ENCODE data around the gene SLC43A2. TPM values are rescaled to one million over a fixed set of nuclear protein-coding genes. Genes with fewer than 3 reads are reported as not detected.

Gene SLC43A2
- total RNA-seq, 1 experiment from 2014 or later: 12.6 TPM

GRCh38 chr17:1546292-1546922 lies 82.2 kb downstream of the SLC43A2 start:
- intact Hi-C loops (cut with micrococcal nuclease): no loop called here
- ChIA-PET CTCF (no interaction called here), RAD21 (ENCODE audit: low non-redundant PET in 1 of 2, low total read pairs in 2 of 2, uncharacterized antibody in 2 of 2, unreplicated experiment in 2 of 2) (no interaction called here), POLR2A (no interaction called here)
- H3K4me3 ChIP-seq (replicated peaks in 1 of 2; ENCODE audit: low read depth in 1 of 2, low read length in 2 of 2): no peak overlapping the region
- H3K9ac ChIP-seq (ENCODE audit: low read length): no peak overlapping the region
- H3K9me2 ChIP-seq (ENCODE audit: insufficient read depth): no peaks in the 10 kb centered on the region
- DNase-seq (ENCODE audit: low read depth, low spot score) (no peak), ATAC-seq (no peak)
- no peak overlapping the region for H3K4me2 ChIP-seq (ENCODE audit: low read length)
- no peak overlapping the region for H3K27ac ChIP-seq (ENCODE audit: low read depth, low read length)
- no peaks in the 10 kb centered on the region for H4K20me1 ChIP-seq (ENCODE audit: insufficient read depth)
- no peaks in the 10 kb centered on the region for H3K9me3 ChIP-seq (ENCODE audit: control insufficient read depth in 1 of 2, insufficient read depth in 1 of 2, low read depth in 1 of 2, low read length in 2 of 2)
- H3K79me2 ChIP-seq (ENCODE audit: insufficient read depth, low read length): peaks cover 19% of the 10 kb centered on the region
- TF ChIP-seq CTCF (IDR thresholded peaks at IDR 0.05 in 2 of 3, conservative IDR thresholded peaks at IDR 0.05 in 1 of 3; ENCODE audit: borderline replicate concordance in 1 of 3, insufficient read depth in 1 of 3, low read depth in 2 of 3, low read length in 2 of 3): no peak
- no peak overlapping the region for H2AFZ ChIP-seq (ENCODE audit: low read depth, low read length, poor library complexity, severe bottlenecking)
- peaks cover 27 to 35% of the 10 kb centered on the region in 2 experiments; a peak in 3 of 4 replicates for H3K36me3 ChIP-seq (ENCODE audit: control insufficient read depth in 1 of 2, insufficient read depth in 2 of 2, low read length in 2 of 2)
- BruUV-seq (replicated peaks): no TSS peak
- no peaks in the 10 kb centered on the region for H3K4me1 ChIP-seq (ENCODE audit: control insufficient read depth in 1 of 2, insufficient read depth in 2 of 2, low read length in 2 of 2)
- H3K27me3 ChIP-seq (ENCODE audit: insufficient read depth, low read length): no peaks in the 10 kb centered on the region

GRCh38 chr17:1545618-1546017 lies 83.0 kb downstream of the SLC43A2 start:
- Histone ChIP-seq H3K27ac (ENCODE audit: low read depth, low read length) (no peak overlapping the region), H4K20me1 (ENCODE audit: insufficient read depth) (no peaks in the 10 kb centered on the region), H3K4me1 (ENCODE audit: control insufficient read depth in 1 of 2, insufficient read depth in 2 of 2, low read length in 2 of 2) (no peaks in the 10 kb centered on the region), H3K9me3 (ENCODE audit: control insufficient read depth in 1 of 2, insufficient read depth in 1 of 2, low read depth in 1 of 2, low read length in 2 of 2) (no peaks in the 10 kb centered on the region), H3K9ac (ENCODE audit: low read length) (no peak overlapping the region), H3K4me2 (ENCODE audit: low read length) (no peak overlapping the region), H3K27me3 (ENCODE audit: insufficient read depth, low read length) (no peaks in the 10 kb centered on the region), H3K79me2 (ENCODE audit: insufficient read depth, low read length) (peaks cover 14% of the 10 kb centered on the region), H3K9me2 (ENCODE audit: insufficient read depth) (no peaks in the 10 kb centered on the region), H3K4me3 (replicated peaks in 1 of 2; ENCODE audit: low read depth in 1 of 2, low read length in 2 of 2) (no peak overlapping the region), H2AFZ (ENCODE audit: low read depth, low read length, poor library complexity, severe bottlenecking) (no peak overlapping the region), H3K36me3 (ENCODE audit: control insufficient read depth in 1 of 2, insufficient read depth in 2 of 2, low read length in 2 of 2) (peaks cover 28 to 37% of the 10 kb centered on the region in 2 experiments; a peak in 3 of 4 replicates)
- TF ChIP-seq ZBTB33 (IDR thresholded peaks at IDR 0.05; ENCODE audit: extremely low read depth, insufficient replicate concordance, low read length) (no peak), JUND (IDR thresholded peaks at IDR 0.05) (no peak)
- intact Hi-C loops (cut with micrococcal nuclease): no loop called here
- ATAC-seq: no peak
- ChIA-PET POLR2A (interaction anchor here (0.7 kb wide), 1 partner anchor 94 kb away, joined by 3 read pairs; no protein-coding TSS in a partner anchor), RAD21 (ENCODE audit: low non-redundant PET in 1 of 2, low total read pairs in 2 of 2, uncharacterized antibody in 2 of 2, unreplicated experiment in 2 of 2) (no interaction called here), CTCF (no interaction called here)
- BruUV-seq (replicated peaks): no TSS peak
- no peak for DNase-seq (ENCODE audit: low read depth, low spot score)
